ENCODE measurements around the gene RNF130. TPM values are rescaled to one million over a fixed set of nuclear protein-coding genes. Genes with fewer than 3 reads are reported as not detected.

RNF130 gene
- total RNA-seq, 1 experiment from 2014 or later: 31.4 TPM

DNA sequence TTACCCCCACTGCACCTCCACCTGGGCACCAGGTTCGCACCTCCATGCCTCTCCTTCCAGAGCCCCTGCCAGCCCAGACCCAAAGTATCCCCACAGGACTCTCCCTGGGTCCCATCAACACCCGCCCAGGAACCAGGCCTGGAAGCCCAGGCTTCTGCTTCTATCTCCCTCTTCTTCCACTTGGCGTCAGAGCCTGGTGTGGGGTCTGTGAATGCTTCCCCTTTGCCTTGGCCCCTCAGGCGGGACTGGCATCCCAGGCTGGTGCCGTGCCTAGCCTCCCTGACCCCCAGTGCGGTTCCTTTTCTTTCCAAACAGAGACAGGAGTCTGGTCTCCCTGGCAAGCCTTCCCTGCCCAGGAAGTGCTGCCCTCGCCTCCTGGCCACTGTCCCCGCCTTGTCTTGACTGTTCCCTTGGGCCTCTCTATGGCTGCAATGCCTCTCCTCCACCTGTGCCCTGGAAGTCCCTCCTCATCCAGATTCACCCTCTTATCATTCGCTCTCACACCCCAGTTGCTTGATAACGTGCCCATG is 156.1 kb downstream of the RNF130 start:
- H3K36me3 ChIP-seq (ENCODE audit: insufficient read depth, low read length, poor library complexity, severe bottlenecking): no peaks in the 10 kb centered on the region
- H3K27me3 ChIP-seq (replicated peaks; ENCODE audit: insufficient read depth, low read depth, low read length, poor library complexity): no peaks in the 10 kb centered on the region
- no peak overlapping the region for H3K27ac ChIP-seq (ENCODE audit: low read depth, low read length, poor library complexity, severe bottlenecking)
- DNase-seq (ENCODE audit: low spot score): no peak
- no TSS peak for BruUV-seq (replicated peaks)
- no peak for TF ChIP-seq CTCF (conservative IDR thresholded peaks at IDR 0.05; ENCODE audit: low read depth, low read length)
- no peaks in the 10 kb centered on the region for H3K9me3 ChIP-seq (ENCODE audit: low read depth, low read length, poor library complexity, severe bottlenecking)
- no peak overlapping the region for H3K4me3 ChIP-seq (ENCODE audit: low read depth, low read length, poor library complexity, severe bottlenecking)
- intact Hi-C loops (cut with micrococcal nuclease; ENCODE audit: unreplicated experiment): no loop called here
- POLR2A ChIA-PET (ENCODE audit: low non-redundant PET): no interaction called here
- no peaks in the 10 kb centered on the region for H3K4me1 ChIP-seq (ENCODE audit: insufficient read depth, low read length, poor library complexity, severe bottlenecking)
- CTCF ChIA-PET: no interaction called here

- DNase-seq (ENCODE audit: low spot score): no peak
- H3K9me3 ChIP-seq (ENCODE audit: low read depth, low read length, poor library complexity, severe bottlenecking): no peaks in the 10 kb centered on the region
- no peaks in the 10 kb centered on the region for H3K36me3 ChIP-seq (ENCODE audit: insufficient read depth, low read length, poor library complexity, severe bottlenecking)
- CTCF ChIA-PET: no interaction called here
- TF ChIP-seq CTCF (conservative IDR thresholded peaks at IDR 0.05; ENCODE audit: low read depth, low read length) (no peak), EZH2 (IDR thresholded peaks at IDR 0.05; ENCODE audit: borderline replicate concordance, low read depth, low read length, poor library complexity, severe bottlenecking) (no peak)
- H3K27me3 ChIP-seq (replicated peaks; ENCODE audit: insufficient read depth, low read depth, low read length, poor library complexity): no peaks in the 10 kb centered on the region
- no peak overlapping the region for H3K4me3 ChIP-seq (ENCODE audit: low read depth, low read length, poor library complexity, severe bottlenecking)
- intact Hi-C loops (cut with micrococcal nuclease; ENCODE audit: unreplicated experiment): no loop called here
- no peak overlapping the region for H3K27ac ChIP-seq (ENCODE audit: low read depth, low read length, poor library complexity, severe bottlenecking)
- POLR2A ChIA-PET (ENCODE audit: low non-redundant PET): interaction anchor here (0.5 kb wide), 1 partner anchor 72 kb away, joined by 5 read pairs; no protein-coding TSS in a partner anchor
- no peaks in the 10 kb centered on the region for H3K4me1 ChIP-seq (ENCODE audit: insufficient read depth, low read length, poor library complexity, severe bottlenecking)
- no TSS peak for BruUV-seq (replicated peaks)
These were observed 157.4 kb downstream of the RNF130 start for GRCh38 chr5:179914032-179914755.

- Histone ChIP-seq H3K9me3 (ENCODE audit: low read depth, low read length, poor library complexity, severe bottlenecking) (no peaks in the 10 kb centered on the region), H3K36me3 (ENCODE audit: insufficient read depth, low read length, poor library complexity, severe bottlenecking) (no peaks in the 10 kb centered on the region), H3K27ac (ENCODE audit: low read depth, low read length, poor library complexity, severe bottlenecking) (no peak overlapping the region), H3K4me3 (ENCODE audit: low read depth, low read length, poor library complexity, severe bottlenecking) (no peak overlapping the region), H3K27me3 (replicated peaks; ENCODE audit: insufficient read depth, low read depth, low read length, poor library complexity) (no peaks in the 10 kb centered on the region), H3K4me1 (ENCODE audit: insufficient read depth, low read length, poor library complexity, severe bottlenecking) (no peaks in the 10 kb centered on the region)
- no peak for DNase-seq (ENCODE audit: low spot score)
- ChIA-PET CTCF (no interaction called here), POLR2A (ENCODE audit: low non-redundant PET) (no interaction called here)
- intact Hi-C loops (cut with micrococcal nuclease; ENCODE audit: unreplicated experiment): no loop called here
- no peak for TF ChIP-seq EZH2 (IDR thresholded peaks at IDR 0.05; ENCODE audit: borderline replicate concordance, low read depth, low read length, poor library complexity, severe bottlenecking)
- TF ChIP-seq CTCF (conservative IDR thresholded peaks at IDR 0.05; ENCODE audit: low read depth, low read length): no peak
- no TSS peak for BruUV-seq (replicated peaks)
These were observed 158.1 kb downstream of the RNF130 start for GRCh38 chr5:179913461-179913860.

All from A673 (cell line).